ENCODE measurements around the gene PAFAH2. TPM values are rescaled to one million over a fixed set of nuclear protein-coding genes. Genes with fewer than 3 reads are reported as not detected.

The PAFAH2 gene
- 6.1 and 12.0 TPM in 2 replicates for polyA plus RNA-seq (2014; cell fraction: cytosol; rRNA removed)
- polyA plus RNA-seq (2014; cell fraction: nucleus; rRNA removed), result 2.2 and 6.3 TPM in 2 replicates

DNA sequence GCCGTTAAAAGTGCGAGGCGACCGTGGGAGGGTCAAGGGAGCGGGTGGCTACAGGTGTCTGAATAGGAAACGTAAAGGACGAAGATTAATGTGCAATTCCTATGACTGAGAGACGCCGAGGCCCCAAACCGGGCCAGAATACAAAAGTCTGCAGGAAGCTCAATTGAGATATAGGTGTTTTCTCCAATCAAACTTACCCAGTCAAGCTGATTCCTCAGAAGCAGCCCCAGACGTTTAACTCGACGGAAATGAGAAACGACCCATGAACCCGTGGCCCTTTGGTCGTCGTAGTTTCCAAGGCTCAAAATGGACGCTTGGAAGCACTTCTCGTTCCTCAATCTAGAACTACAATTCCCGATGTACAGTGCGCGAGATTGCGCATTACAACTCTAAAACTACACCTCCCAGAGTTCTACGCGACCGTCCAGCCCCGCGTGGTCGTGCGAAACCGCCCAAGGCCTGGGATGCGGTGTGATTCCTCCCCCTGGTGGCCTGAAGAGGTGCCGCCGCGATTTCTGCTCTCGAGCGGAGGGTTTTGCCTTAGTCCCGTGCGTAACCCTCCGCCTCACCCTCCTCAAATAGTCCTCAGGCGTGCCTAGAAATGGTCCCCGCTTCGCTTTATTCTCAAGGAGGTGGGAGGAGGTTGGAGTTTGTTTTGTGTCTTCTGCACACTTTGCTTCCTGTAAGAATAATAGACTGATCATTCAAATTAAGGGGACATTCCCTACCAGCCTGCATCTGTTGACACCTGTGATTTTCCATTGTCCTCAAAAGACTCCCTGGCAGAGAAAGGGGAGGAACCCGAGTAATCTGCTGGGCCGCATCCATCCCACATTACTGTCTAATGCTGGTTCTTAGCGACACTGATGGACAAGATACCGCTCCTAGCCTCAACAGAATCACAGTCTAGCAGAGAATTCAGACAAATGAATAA, at the start of gene PAFAH2:
PAFAH2 (minus strand) TSS at position 236 of the 934 bp plus-strand sequence. CDS start 7,247 bp downstream, outside the sequence.
- DNase-seq (ENCODE audit: low spot score), result peak; percentile 99

DNA sequence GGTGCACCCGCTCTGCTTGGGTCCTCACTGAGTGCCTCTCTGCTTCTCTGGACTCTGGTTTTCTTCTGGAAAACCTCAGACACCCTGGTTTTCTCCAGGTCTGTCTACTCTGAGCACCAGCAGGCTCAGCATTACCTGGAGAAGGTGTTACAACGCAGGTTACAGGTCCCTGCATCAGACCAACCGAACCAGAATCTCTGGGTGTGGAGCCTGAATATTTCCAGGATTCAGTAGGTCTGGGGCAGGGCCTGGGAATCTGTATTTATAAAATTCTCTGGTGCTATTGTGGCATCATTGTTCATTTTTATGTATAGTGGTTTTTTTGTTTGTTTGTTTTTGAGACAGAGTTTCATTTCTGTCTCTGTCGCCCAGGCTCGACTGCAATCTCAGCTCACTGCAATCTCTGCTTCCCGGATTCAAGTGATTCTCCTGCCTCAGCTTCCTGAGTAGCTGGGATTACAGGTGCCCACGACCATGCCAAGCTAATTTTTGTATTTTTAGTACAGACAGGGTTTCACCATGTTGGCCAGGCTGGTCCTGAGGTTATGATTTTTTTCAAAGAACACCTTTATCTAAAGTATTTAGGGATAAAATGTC, 49.5 kb upstream of the PAFAH2 start:
- no peak for DNase-seq (ENCODE audit: low spot score)

DNA sequence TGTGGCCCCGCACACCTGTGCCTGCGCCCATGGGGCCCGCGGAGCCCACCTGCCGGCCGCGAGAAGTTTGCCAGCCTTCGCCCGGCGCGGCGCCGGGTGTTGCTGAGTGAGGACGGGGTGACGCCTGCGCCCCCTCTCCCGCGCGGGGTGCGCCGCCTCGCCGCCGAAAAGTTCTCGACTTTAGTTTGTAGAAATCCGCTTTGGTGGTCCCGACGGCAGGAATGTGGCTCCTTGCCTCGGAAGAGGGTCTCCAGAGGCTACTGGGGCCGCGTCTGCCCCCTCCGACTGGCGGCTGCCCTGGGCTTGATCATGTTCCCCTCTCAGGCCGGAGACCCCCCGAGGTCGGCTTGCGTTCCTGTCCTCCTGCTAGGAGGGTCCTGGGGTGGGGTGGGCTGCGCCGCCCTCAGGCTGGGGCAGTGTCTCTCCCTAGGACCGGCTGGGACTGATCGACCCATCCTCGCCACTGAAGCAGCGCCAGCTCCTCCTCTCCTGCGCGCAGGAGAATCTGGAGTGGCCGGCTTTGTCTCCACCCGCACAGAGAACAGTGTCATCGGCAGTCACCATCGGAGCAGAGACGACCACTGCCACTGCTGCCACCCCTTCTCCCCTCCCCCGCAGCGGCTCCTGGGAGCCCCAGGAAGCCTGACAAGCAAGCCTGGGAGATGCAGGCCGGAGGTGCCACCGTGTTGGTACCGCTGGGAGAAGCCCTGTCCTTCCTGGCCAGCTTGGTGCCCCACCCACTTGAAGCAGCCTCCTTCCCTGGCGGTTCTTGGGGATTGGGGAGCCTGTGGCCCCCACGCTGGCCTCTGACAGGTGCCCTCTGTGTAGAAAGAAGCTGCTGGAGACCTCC, 48.6 kb upstream of the PAFAH2 start:
- DNase-seq (ENCODE audit: low spot score), result no peak

DNA sequence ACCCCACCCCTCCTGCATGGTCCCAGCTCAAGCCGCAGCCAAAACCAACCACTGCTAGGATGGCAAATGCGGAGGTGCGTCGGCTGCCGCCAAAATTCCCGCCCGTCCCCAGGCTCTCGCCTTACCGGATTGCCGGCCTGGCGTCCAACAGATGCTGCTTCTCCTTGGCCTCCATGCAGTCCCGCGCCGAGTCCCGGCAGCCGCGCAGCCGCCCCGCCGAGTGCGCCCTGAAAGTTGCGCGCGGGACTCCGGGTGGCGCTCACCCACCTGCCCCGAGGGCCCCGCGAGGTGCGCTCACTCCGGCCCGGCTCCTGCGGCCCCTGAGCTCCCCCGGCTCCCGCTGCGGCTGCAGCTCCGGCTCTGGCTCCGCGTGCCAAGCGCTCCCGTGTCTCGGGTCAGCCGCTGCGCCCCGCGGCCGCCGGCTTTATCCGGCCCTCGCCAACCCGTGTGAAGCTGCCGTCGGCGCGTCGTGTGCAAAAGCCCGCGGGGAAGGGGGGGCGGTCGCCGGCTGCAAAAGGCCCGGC, 47.9 kb upstream of the PAFAH2 start, which contains the start of gene SLC30A2:
SLC30A2 (minus strand) TSS at position 397 of the 524 bp plus-strand sequence; CDS start at position 175, 222 bp downstream.
- no peak for DNase-seq (ENCODE audit: low spot score)

DNA sequence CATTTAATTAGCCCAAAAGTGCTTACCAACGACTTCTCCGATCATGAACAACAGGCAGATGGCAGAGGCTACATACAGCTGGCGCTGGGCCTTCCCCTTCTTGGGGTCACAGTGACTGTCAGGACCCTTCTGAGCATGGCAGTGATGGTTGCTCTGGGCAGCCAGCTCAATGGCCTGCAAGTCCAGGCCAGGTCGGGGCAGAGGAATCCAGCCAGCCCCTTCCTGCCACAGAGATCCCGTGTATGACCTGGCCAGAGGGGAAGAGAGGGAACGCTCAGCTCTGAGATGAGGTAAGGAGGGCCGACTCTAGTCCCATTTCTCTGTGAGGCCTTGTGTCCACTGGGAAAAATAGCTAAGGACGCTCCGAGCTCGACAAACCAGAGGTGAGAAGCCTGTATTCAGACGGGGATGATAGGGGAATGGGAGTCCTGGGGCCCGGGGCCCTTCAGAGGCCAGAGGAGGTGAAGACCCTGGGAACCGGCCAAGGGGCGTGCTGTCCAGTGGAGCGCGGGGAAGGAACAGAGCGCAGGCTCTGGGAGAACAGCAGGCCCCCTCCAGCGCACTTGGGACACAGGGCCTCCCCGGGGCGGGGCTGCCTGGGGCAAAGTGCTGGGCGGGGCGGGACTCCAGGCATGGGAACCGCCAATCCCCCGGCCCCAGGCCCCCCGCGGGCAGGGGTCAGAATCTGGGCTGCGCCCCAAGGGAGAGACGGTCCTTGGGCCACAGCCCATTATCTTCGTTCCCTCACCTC, 47.3 kb upstream of the PAFAH2 start:
- no peak for DNase-seq (ENCODE audit: low spot score)

DNA sequence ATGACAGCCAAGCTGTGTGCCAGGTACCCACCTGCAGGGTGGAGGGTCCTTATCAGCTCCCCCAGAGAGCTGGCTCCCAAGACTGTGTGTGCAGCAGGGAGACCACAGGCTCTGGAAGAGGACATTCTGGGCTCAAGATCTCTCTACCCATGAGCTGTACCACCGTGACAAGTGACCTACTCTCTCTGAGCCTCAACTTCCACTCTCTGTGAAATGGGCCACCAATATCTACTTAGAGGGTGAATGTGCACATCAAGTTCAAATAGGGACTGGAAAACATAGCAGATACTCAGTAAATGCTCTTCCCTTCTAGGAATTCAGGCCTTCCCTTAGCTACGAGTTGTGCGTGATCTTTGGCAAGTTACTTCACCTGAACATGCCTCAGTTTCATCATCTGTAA, 46.6 kb upstream of the PAFAH2 start:
- no peak for DNase-seq (ENCODE audit: low spot score)

DNA sequence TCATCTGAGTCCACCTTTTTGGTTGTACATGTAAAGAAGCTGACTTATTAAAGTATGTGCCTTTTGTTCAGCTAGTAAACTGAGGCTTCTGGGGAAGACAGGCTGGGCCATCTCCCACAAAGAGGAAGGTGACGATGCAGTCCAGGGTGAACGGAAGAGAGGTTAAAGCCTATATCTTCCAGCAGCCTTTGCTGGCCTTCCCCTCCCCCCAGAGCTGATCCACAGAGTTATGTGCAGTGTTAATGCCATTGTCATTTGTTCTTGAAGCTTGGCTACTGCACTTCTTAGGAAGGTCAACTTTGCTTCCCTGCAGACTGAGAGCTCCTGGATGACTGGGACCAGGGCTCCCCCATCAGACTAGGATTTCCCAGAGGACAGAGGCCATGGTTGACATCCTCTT, 45.9 kb upstream of the PAFAH2 start:
- DNase-seq (ENCODE audit: low spot score), result no peak

DNA sequence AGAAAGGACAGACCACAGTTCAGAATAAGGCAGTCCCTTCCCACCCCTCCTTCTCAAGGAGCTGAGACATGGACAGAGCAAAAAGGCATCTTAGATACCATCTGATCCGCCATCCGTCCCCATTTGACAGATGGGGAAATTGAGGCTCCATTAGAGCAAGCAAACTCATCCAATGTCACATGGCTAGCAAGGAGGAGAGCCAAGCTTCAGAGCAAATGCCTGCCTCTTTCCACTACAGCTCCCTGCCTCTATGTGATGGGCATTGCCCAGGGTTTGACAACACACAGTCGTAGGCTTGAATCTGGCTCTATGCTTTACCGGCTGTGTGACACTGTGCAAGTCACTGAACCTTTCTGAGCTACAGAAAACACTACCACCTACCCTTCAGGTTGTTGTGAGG, 44.1 kb upstream of the PAFAH2 start:
- no peak for DNase-seq (ENCODE audit: low spot score)

DNA sequence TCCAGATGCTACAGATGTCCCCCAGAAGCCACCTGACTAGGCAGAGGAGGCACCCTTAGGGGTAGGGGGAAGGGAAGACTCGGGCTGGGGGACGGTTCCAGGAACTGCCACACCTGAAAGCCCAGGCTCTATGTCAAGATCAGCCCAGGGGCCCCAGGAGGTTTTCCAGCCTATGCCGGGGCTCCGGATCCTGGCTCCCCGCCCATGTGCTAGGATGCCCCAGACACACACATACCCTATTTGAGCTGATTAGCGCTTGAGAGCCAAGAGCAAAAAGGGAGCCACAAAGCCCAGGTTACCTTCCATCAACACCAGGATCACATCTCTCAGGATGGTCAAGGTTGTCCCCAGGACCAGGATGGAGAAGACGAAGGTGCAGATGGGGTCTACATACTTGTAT, 43.5 kb upstream of the PAFAH2 start:
- no peak for DNase-seq (ENCODE audit: low spot score)

DNA sequence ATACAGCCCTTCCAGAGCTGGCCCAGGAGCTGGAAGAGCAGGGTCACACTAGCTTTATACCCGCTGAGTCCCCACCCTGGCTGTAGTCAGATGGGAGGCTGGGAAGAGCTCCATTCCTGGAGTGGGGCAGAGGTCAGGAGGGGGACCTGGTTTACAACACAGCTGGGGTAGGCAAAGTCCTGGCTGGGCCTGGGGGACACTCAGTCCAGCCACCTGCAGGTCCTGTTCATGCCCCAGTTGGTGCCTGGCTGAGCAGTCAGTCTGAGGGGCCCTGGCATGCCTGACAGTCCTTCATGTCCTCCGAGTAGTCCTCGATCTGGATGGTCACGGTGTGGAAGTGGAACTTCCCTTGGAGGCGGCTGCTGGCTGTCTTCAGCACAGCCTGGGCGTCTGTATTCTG, 41.0 kb upstream of the PAFAH2 start:
- DNase-seq (ENCODE audit: low spot score), result no peak

DNA sequence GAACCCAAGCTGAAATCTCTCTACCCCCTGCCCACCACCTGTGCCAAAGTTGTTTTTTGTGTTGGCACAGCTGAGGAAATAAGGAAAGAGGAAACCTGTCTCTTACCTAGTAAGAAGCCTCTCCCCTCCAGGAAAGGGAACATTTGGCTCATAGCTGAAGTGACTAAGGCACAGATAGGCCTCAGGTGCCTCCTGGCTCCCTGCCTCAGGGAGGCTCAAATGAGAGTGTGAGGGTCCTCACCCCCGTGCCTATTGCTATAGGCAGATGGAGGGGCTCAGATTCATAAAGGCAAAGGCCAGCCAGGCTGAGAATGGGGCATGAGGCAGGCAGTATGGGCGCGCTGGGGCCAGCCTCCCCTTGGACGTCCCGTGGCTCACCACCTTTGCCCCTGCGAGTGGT, 40.6 kb upstream of the PAFAH2 start:
- DNase-seq (ENCODE audit: low spot score), result no peak

DNA sequence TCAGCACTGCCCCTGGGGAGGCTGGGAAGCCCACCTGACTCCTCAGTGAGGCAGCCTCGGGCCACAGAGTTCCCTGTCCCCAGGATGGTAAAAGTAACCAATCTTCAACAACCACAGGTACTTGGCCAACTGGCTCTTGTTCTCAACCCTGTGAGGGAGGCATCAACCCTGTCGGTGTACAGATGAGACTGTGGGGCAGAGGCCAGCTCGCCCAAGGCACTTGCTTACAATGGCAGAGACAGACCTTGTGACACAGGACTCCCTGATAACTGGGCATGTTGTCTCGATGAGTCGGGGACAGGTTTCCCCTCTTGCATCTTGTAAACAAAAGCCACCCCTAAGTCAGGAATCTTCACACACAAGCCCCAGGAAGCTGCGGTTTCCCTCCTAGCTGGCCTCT, 40.0 kb upstream of the PAFAH2 start:
- no peak for DNase-seq (ENCODE audit: low spot score)

DNA sequence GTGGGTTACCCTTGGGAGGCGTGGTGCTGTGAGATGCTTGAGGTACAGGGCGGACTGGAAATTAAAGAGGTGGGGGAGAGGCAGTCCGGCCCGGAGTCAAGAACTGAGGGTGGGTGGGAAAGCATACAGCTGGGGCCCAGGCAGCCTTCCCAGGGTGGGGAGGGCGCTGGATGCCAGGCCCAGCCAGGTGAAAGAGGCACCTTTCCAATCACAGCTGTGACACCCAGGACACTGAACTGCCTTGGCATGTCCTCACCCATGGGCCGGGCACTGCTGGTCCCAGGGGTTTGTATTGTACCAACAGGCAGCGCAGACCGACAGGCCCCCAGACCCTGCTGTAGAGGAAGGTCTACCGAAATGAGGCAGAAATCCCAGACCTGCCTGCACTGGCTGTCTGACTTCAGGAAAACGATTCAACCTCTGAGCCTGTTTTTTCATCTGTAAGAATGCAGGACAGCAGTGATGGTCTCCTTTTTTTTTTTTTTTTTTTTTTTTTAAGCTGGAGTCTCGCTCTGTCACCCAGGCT, 39.0 kb upstream of the PAFAH2 start:
- no peak for DNase-seq (ENCODE audit: low spot score)

DNA sequence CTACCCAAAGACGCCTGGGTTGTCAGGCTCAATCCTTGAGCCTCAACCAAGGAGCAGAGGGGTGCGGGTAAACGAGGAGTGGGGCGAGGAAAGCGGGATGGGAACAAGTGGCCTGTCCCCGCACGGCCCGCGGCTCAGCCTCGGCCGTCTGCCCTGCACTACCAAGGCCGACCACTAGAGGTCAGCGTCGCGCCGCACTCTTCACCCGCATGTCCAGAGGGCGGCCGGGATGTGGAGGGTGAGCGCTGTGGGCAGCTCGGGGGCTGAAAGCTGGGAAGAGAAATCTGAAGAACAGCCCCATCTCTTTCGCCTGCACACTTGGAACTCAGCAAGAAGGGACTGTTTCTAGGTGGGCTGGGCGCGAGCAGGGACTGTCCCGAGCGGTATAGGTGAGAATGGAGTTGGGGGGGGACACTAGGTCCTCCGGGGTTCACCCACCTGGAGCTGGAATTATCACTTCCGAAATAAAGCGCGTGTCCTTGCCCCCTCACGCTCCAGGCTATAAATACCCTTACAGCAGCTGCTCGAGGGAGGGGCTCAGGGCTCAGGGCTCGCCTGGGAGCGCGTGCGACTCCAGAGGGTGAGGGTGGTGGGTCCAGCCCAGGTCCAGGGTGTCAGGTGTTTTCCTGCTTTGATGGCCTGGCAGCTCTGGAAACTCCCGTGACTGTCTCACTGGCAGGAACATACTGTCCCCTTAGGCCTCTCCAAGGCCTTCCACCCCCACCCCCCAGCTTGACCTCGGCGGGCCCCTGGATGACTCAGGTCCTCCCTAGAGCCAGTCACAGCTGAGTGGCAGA, 38.3 kb upstream of the PAFAH2 start:
- DNase-seq (ENCODE audit: low spot score), result peak; percentile 65

DNA sequence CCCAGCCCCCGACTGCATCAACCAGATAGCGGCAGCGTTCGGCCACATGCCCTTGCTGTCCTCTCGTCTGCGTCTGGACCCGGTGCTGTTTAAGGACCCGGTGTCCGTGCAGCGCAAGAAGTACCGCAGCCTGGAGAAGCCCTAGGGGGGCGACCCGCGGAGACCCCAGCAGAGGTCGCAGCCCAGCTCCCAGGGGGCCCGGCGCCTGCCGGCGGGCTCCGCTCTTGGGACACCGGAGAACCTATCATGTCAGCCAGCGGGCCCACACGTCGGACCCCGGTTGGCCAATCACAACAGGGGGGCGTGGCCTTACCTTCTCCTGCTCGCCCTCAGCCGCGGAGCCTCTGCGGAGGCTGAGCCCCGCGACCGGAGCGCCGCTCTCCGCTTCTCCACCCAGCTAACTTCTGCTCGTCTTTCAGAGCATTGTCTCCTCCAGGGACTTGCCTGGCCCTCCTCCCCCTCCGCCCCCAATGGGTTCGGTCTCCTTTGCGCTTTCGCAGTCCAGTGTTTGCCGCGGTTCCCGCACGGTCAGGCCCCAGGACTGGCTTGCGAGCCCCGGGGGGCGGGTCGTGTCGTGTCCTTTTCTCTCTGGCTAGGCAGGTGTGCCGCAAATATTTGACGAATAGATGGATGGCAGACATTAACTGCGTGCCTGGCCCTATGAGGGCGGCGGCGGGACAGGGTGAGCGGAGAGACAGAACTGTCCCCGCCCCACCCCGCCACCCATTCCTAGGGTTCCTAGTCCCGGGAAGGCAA, 37.5 kb upstream of the PAFAH2 start:
- DNase-seq (ENCODE audit: low spot score), result peak; percentile 92

DNA sequence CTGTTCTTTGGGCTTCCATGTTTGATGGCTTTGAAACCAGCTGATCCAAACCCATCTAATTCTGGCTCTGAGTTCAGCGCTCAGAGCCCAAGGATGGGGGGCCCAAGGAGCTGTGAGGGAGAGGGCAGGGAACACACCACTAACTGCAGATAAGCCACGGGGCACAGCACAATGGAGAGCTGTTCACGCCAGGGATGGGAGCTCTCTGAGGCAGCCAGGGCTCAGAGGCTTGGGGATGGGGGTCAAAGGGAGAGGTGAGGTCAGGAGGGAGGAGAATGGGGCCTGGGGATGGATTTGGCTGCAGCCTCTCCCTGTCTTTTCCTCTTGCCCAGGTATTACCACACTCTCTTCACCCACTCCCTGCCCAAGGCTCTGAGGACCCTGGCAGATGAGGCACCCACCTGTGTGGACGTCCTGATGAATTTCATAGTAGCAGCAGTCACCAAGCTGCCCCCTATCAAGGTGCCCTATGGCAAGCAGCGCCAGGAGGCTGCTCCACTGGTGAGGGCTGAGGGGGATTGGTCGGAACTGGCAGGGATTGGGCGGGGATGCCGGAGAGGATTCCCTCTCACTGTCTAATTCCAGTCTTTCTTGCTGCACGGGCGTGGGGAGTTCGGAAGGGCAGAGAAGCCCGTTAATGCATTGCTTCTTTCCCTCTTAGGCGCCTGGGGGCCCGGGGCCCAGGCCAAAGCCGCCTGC, 36.8 kb upstream of the PAFAH2 start:
- no peak for DNase-seq (ENCODE audit: low spot score)

DNA sequence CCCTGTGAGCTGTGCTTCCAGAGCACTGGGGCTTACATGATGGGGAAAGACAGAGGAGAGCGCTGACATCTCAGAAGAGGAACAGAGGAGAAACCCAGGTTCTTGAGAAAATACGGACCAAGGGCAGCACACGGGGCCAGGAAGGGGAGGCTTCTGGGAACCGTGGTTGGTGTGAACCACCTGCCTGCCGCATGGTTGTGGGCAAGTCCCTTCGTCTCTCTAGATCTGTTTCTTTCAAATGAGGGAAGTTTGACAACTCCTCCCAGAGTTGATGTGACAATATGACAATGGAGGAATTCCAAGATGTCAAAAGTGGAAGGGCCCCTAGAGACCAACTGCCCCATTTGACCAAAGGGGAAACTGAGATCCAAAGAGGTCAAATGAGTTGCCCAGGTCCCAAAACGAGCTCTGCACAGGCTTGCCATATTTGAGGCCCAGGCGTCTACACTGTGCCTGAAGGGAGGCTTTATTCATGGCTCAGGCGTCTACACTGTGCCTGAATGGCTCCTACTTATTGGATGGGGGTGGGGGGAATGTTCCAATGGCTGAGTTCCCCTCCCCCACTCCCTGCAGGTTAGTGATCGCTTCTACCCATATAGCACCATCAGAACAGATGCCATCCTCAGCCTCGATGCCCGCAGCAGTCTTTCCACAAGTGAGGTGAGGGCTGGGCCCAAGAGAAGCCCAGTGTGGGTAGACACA, 34.9 kb upstream of the PAFAH2 start:
- DNase-seq (ENCODE audit: low spot score), result no peak

Measured in SK-N-DZ (cell line).